Mesenteric fat pad (tissue), 1 donor: ENCODE measurements around the gene SEC31A. TPM values are rescaled to one million over a fixed set of nuclear protein-coding genes. Genes with fewer than 3 reads are reported as not detected.
A peak's percentile ranks its signal among the peaks of the same experiment; 100 is the strongest.

ENCODE experiments used
- DNase-seq: peaks from one replicate; pipeline ENCODE4 v3.0.0-alpha.2; 2020; ENCODE audit warnings: low spot score
- total RNA-seq: library from RNA; stranded (reverse); fragmentation: NEBNext Ultra II Directional; extraction: Animal tissue kit (Norgen Biotek cat#: 25700); gene quantifications from one replicate; pipeline ENCODE4 v1.2.1, GENCODE V29; 2021
- donor health status: DM: yes; HTN: yes; CAD: no.

SEC31A gene
- total RNA-seq, 1 donor from 2014 or later: 244 TPM

GRCh38 chr4:82797040-82797404 is 93.9 kb downstream of the SEC31A start:
- DNase-seq: no peak

- DNase-seq: no peak
Observed at GRCh38 chr4:82792912-82793649, 97.9 kb downstream of the SEC31A start.

GRCh38 chr4:82791179-82791578 is 99.8 kb downstream of the SEC31A start:
- no peak for DNase-seq

- no peak for DNase-seq
Observed at GRCh38 chr4:82790060-82790660, 100.8 kb downstream of the SEC31A start.

- DNase-seq: no peak
Observed at GRCh38 chr4:82789025-82789776, 101.8 kb downstream of the SEC31A start.

GRCh38 chr4:82787342-82787741 is 103.6 kb downstream of the SEC31A start:
- DNase-seq: no peak

GRCh38 chr4:82786828-82787227 is 104.1 kb downstream of the SEC31A start:
- DNase-seq: no peak

- no peak for DNase-seq
Observed at GRCh38 chr4:82785611-82786400, 105.1 kb downstream of the SEC31A start.

GRCh38 chr4:82784681-82785610 is 106.0 kb downstream of the SEC31A start:
- no peak for DNase-seq

- no peak for DNase-seq
Observed at GRCh38 chr4:82782626-82783345, 108.2 kb downstream of the SEC31A start.

GRCh38 chr4:82780752-82781231 is 110.2 kb downstream of the SEC31A start:
- DNase-seq: no peak

- no peak for DNase-seq
Observed at GRCh38 chr4:82780170-82780751, 110.7 kb downstream of the SEC31A start.

GRCh38 chr4:82779032-82779431 is 111.9 kb downstream of the SEC31A start:
- DNase-seq: no peak

- peak; percentile 51 for DNase-seq
Observed at GRCh38 chr4:82777857-82778525, 113.0 kb downstream of the SEC31A start.

GRCh38 chr4:82776925-82777542 is 113.9 kb downstream of the SEC31A start:
- peak; percentile 22 for DNase-seq

GRCh38 chr4:82775243-82775642 is 115.7 kb downstream of the SEC31A start:
- DNase-seq: no peak

- no peak for DNase-seq
Observed at GRCh38 chr4:82774711-82775171, 116.2 kb downstream of the SEC31A start.

GRCh38 chr4:82773057-82773456 is 117.9 kb downstream of the SEC31A start:
- no peak for DNase-seq
